Spleen (tissue), 7 donors: ENCODE data around the gene LRP1-AS.

Experiments used
- CTCF ChIP-seq, 11 experiments: fragments of 200-600 bp in 7 of 11; fragments of 450-650 bp in 4 of 11; sonication (generic) in 4 of 11; IDR thresholded peaks in 8 of 11; conservative IDR thresholded peaks in 3 of 11; 1 replicate in 7 of 11; 2 replicates in 4 of 11; pipeline versions ENCODE4 v1.4.0 to v1.8.0; 2016 to 2021; ENCODE audit warnings: antibody characterized with exemption in 11 of 11, inconsistent platforms in 4 of 11, mild to moderate bottlenecking in 1 of 11
- POLR2AphosphoS5 ChIP-seq, 3 donors: sonication (generic); formaldehyde crosslinking; IDR thresholded peaks; one replicate each; pipeline ENCODE4 v1.5.1; 2017; ENCODE audit warnings: antibody characterized with exemption in 3 of 3
- donor health status: DM: no; HTN: no; CAD: no; lungs with moderate emphysema.
- donor health status: DM: no; HTN: no; CAD: no.
- donor health status: DM: no; HTN: no; CAD: no.

GRCh38 chr12:57098546-57098945 is 48.9 kb downstream of the LRP1-AS start:
- TF ChIP-seq CTCF (IDR thresholded peaks at IDR 0.05 in 8 of 11, conservative IDR thresholded peaks at IDR 0.05 in 3 of 11) (no peak), POLR2AphosphoS5 (IDR thresholded peaks at IDR 0.05) (no peak)
